BLaER1 treated with 17β-estradiol and CSF1 and Interleukin-3, amounts not matched to agents 10 nM and 100 nM (cell line): ENCODE measurements around the gene ASCL4.

Source experiments
- H3K27ac ChIP-seq, 11 experiments: shearing (Covaris generic); formaldehyde crosslinking; 2 replicates each; pipeline ENCODE4 v1.8.1; 2022
- H3K27me3 ChIP-seq, 11 experiments: shearing (Covaris generic); formaldehyde crosslinking; 2 replicates each; pipeline ENCODE4 v1.8.1; 2022
- H3K36me3 ChIP-seq, 11 experiments: shearing (Covaris generic); formaldehyde crosslinking; 2 replicates each; pipeline ENCODE4 v1.8.1; 2022
- H3K4me1 ChIP-seq, 10 experiments: shearing (Covaris generic); formaldehyde crosslinking; 2 replicates each; pipeline ENCODE4 v1.8.1; 2022
- H3K4me2 ChIP-seq, 11 experiments: shearing (Covaris generic); formaldehyde crosslinking; 2 replicates each; pipeline ENCODE4 v1.8.1; 2022
- H3K4me3 ChIP-seq, 10 experiments: shearing (Covaris generic); formaldehyde crosslinking; 2 replicates each; pipeline ENCODE4 v1.8.1; 2022
- H3K9ac ChIP-seq, 11 experiments: shearing (Covaris generic); formaldehyde crosslinking; 2 replicates each; pipeline ENCODE4 v1.8.1; 2022
- H3K9me3 ChIP-seq, 11 experiments: shearing (Covaris generic); formaldehyde crosslinking; replicated peaks in 1 of 11; 2 replicates each; pipeline ENCODE4 v1.8.1; 2022
- H4K20me1 ChIP-seq, 11 experiments: shearing (Covaris generic); formaldehyde crosslinking; 2 replicates each; pipeline ENCODE4 v1.8.1; 2022
- Cebpa-rat ChIP-seq, 11 experiments: shearing (Covaris generic); IDR thresholded peaks; 2 replicates each; pipeline ENCODE4 v1.8.1; 2022

The ASCL4 gene

DNA sequence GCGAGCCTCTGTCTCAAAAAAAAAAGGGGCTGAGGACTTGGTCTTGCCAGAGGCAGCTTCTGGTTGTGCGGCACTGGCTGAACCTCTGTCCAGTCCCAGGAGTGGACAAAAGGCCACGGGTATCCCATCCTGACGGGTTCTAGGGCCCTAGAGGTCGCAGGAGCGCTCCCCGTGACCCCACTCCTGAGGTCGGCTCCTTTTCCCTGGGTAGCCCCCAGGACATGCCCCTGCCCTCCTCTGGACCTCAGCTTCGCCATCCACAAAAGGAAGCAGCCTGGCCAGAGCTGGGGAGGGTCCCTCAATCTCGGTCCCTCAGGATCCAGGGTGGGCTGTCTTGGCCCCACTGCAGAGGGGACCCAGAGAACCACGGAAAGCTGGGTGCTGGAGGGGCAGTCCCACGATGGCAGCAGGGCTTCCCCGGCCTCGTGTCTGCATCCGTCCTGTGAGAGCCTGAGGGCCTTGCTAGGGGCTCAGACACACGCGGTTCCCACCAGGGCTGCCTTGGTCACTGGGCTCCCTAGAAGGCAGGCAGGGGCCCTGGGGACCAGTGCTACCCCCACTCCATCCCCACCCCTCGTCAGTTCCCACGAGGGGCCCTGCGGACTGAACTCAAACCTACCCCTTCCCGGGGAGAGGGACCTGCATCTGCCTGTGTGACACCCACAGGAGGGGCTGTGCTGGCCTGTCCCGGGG, 31.1 kb downstream of the ASCL4 start:
- H3K9ac ChIP-seq, result no peak overlapping the region
- no peak for TF ChIP-seq Cebpa-rat (IDR thresholded peaks at IDR 0.05)
- no peak overlapping the region for H3K4me2 ChIP-seq
- no peak overlapping the region for H3K27ac ChIP-seq
- no peaks in the 10 kb centered on the region for H3K36me3 ChIP-seq
- H3K9me3 ChIP-seq, result no peaks in the 10 kb centered on the region
- no peaks in the 10 kb centered on the region for H3K27me3 ChIP-seq
- H3K4me3 ChIP-seq, result no peak overlapping the region
- peaks cover 0 to 24% (median 0%) of the 10 kb centered on the region in 10 experiments; a peak in 5 of 20 replicates for H3K4me1 ChIP-seq
- H4K20me1 ChIP-seq, result no peaks in the 10 kb centered on the region

DNA sequence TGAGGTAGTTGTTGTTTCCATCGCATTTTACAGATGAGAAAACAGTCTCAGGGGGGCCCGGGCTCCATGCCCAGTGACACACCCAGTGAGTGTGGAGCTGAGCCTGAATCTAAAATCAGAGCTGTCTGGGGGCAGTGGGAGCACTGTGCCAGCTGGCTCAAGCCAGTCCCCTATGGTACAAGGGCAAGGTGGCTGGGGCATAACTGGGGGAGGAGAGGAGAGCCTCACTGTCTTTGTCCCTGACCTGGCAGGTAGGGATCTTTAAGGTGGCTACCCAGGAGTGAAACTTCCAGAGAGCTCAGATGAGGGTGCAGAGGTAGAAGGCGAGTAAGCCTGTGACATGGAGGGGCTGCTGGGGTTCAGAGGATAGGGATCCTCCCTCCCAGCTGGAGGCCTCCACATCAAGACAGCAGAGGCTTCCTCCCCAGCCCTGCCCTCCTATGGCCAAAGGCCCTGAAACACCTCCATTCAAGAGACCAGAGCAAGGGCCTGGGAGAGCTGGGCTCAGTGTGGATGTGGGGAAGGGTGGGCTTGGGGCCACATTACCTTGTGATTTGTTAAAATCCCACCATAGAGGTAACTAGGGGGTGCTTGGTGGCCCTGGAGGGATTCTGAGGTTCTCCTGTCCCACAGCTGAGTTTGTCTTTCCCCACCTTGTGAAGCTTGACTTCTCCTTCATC, 33.1 kb downstream of the ASCL4 start:
- no peak overlapping the region for H3K4me2 ChIP-seq
- no peaks in the 10 kb centered on the region for H3K27me3 ChIP-seq
- TF ChIP-seq Cebpa-rat (IDR thresholded peaks at IDR 0.05), result no peak
- no peaks in the 10 kb centered on the region for H3K9me3 ChIP-seq
- no peak overlapping the region for H3K9ac ChIP-seq
- H4K20me1 ChIP-seq, result no peaks in the 10 kb centered on the region
- no peak overlapping the region for H3K27ac ChIP-seq
- H3K4me1 ChIP-seq, result peaks cover 0 to 4% (median 0%) of the 10 kb centered on the region in 10 experiments; a peak in 2 of 20 replicates
- no peak overlapping the region for H3K4me3 ChIP-seq
- no peaks in the 10 kb centered on the region for H3K36me3 ChIP-seq

DNA sequence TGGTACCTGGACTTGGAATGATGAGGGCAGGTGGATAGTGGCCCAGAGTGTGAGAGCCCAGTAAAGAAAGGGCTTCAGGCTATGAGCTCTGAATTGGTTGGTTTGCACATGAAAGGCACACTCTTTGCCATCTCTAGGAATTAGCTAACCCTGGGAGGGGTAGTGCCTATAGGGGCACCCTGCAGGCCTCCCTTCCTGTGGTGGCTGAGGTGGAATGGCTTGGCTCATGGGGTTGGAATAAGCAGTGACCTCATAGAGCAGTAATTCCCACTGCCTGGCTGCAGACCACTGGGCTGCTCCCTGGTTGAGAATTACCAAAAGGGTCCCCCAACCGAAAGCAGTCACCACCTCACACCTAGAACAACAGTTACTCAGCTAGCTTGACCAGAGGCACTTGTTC, 42.7 kb downstream of the ASCL4 start:
- peaks cover 30 to 63% (median 41%) of the 10 kb centered on the region in 11 experiments for H3K9me3 ChIP-seq
- peaks cover 0 to 9% (median 0%) of the 10 kb centered on the region in 11 experiments; a peak in 2 of 22 replicates for H3K36me3 ChIP-seq
- peaks cover 0 to 14% (median 7%) of the 10 kb centered on the region in 10 experiments; a peak in 12 of 20 replicates for H3K4me1 ChIP-seq
- no peak overlapping the region for H3K9ac ChIP-seq
- no peak overlapping the region for H3K4me2 ChIP-seq
- TF ChIP-seq Cebpa-rat (IDR thresholded peaks at IDR 0.05), result no peak
- H4K20me1 ChIP-seq, result no peaks in the 10 kb centered on the region
- H3K4me3 ChIP-seq, result peak overlapping the region in 1 of 10 experiments; percentile 18; a peak in 1 of 20 replicates
- no peak overlapping the region for H3K27ac ChIP-seq
- no peaks in the 10 kb centered on the region for H3K27me3 ChIP-seq

DNA sequence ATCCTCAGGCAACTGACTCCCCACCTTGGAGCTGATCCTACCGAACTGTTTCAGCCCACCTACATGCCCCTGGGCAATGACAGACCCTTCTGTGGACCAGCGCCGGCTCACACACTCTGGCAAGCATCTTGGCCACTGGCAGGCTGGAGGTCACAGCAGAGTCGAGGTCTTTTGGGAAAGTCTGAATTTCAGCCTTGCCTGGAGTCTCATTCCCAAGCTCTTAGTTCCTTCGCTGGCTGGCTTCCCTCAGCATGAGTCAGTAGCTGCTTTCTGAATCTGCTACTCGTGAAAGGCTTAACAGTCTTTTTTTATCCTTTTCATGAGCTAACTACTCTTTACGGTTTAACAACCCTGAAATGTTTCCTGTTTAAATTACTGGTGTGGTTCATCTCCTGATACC, 44.5 kb downstream of the ASCL4 start:
- H3K9me3 ChIP-seq, result peaks cover 38 to 81% (median 56%) of the 10 kb centered on the region in 11 experiments
- H3K9ac ChIP-seq, result no peak overlapping the region
- TF ChIP-seq Cebpa-rat (IDR thresholded peaks at IDR 0.05), result no peak
- peak overlapping the region in 9 of 11 experiments; percentile 11 to 60 (median 40); a peak in 14 of 22 replicates for H3K4me2 ChIP-seq
- H3K27me3 ChIP-seq, result no peaks in the 10 kb centered on the region
- H4K20me1 ChIP-seq, result no peaks in the 10 kb centered on the region
- no peak overlapping the region for H3K4me3 ChIP-seq
- H3K27ac ChIP-seq, result no peak overlapping the region
- H3K4me1 ChIP-seq, result peaks cover 0 to 14% (median 6%) of the 10 kb centered on the region in 10 experiments; a peak in 11 of 20 replicates
- peaks cover 0 to 9% (median 0%) of the 10 kb centered on the region in 11 experiments; a peak in 2 of 22 replicates for H3K36me3 ChIP-seq

DNA sequence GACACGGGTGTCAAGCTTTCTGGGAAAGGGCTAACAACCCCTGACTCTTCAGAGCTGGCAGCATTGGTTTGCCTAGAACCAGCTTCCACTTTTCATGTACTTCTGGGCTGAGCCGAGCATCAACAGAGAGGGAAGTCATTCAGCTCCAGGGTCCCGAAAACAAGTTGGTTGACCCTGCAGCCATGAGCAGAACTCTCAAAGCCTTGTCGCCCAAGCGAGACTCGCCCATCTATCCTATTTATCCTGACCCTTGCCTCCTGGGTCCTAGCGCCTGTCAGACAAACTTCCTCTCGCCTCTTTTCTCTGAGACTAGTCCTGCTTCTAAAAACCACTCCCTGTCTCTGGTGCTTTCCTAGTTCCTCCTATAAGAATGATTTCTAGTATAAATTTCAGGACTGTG, 47.9 kb downstream of the ASCL4 start:
- Histone ChIP-seq H3K27me3 (no peaks in the 10 kb centered on the region), H3K36me3 (peaks cover 0 to 7% (median 0%) of the 10 kb centered on the region in 11 experiments; a peak in 2 of 22 replicates), H3K4me2 (no peak overlapping the region), H3K9me3 (peaks cover 57 to 89% (median 70%) of the 10 kb centered on the region in 11 experiments), H4K20me1 (no peaks in the 10 kb centered on the region), H3K9ac (no peak overlapping the region), H3K4me3 (no peak overlapping the region), H3K4me1 (peaks cover 0 to 14% (median 6%) of the 10 kb centered on the region in 10 experiments; a peak in 11 of 20 replicates), H3K27ac (no peak overlapping the region)
- no peak for TF ChIP-seq Cebpa-rat (IDR thresholded peaks at IDR 0.05)
